ENCODE data around the gene GRIA3. TPM values are rescaled to one million over a fixed set of nuclear protein-coding genes. Genes with fewer than 3 reads are reported as not detected.

GRIA3 gene
- total RNA-seq, 2 donors from 2014 or later: 0.17 to 0.85 TPM

GRCh38 chrX:123449335-123449734 is 265.3 kb downstream of the GRIA3 start:
- Histone ChIP-seq H3K36me3 (no peaks in the 10 kb centered on the region), H3K27me3 (no peaks in the 10 kb centered on the region), H3K9me3 (no peaks in the 10 kb centered on the region), H3K27ac (no peak overlapping the region), H3K4me1 (no peaks in the 10 kb centered on the region), H3K9ac (ENCODE audit: low read depth in 2 of 2, low read length in 2 of 2) (no peak overlapping the region), H3K4me3 (no peak overlapping the region)
- no peak for DNase-seq
- TF ChIP-seq, protein P1, sequence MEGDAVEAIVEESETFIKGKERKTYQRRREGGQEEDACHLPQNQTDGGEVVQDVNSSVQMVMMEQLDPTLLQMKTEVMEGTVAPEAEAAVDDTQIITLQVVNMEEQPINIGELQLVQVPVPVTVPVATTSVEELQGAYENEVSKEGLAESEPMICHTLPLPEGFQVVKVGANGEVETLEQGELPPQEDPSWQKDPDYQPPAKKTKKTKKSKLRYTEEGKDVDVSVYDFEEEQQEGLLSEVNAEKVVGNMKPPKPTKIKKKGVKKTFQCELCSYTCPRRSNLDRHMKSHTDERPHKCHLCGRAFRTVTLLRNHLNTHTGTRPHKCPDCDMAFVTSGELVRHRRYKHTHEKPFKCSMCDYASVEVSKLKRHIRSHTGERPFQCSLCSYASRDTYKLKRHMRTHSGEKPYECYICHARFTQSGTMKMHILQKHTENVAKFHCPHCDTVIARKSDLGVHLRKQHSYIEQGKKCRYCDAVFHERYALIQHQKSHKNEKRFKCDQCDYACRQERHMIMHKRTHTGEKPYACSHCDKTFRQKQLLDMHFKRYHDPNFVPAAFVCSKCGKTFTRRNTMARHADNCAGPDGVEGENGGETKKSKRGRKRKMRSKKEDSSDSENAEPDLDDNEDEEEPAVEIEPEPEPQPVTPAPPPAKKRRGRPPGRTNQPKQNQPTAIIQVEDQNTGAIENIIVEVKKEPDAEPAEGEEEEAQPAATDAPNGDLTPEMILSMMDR (IDR thresholded peaks at IDR 0.05): no peak
- intact Hi-C loops (cut with DNase I): no loop called here

DNA sequence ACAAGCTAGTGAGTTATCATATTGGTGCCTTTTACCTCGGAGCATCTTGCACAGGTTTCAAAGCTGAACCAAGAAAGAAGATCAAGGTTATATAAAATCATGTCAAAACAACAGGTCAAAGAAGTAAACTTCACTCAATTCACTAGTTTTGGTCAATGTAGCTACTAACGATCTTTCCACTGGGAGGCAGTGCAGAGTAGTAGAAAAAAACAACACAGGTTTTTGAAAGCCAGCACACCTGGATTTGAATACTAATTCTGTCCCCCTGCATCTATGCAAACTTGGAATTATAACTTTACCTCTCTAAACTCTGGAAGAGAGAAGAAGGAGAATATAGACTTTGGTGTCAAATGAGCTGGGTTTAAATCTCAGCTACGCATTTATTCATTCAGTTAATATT is 266.1 kb downstream of the GRIA3 start:
- Histone ChIP-seq H3K27ac (no peak overlapping the region), H3K4me3 (no peak overlapping the region), H3K27me3 (no peaks in the 10 kb centered on the region), H3K4me1 (no peaks in the 10 kb centered on the region), H3K36me3 (no peaks in the 10 kb centered on the region), H3K9me3 (no peaks in the 10 kb centered on the region), H3K9ac (ENCODE audit: low read depth in 2 of 2, low read length in 2 of 2) (no peak overlapping the region)
- TF ChIP-seq, protein P1 (IDR thresholded peaks at IDR 0.05): no peak
- no peak for DNase-seq
- intact Hi-C loops (cut with DNase I): no loop called here

- H3K9ac ChIP-seq (ENCODE audit: low read depth in 2 of 2, low read length in 2 of 2): no peak overlapping the region
- no peaks in the 10 kb centered on the region for H3K36me3 ChIP-seq
- H3K9me3 ChIP-seq: no peaks in the 10 kb centered on the region
- H3K4me1 ChIP-seq: no peaks in the 10 kb centered on the region
- H3K4me3 ChIP-seq: no peak overlapping the region
- no peak overlapping the region for H3K27ac ChIP-seq
- DNase-seq: no peak
- TF ChIP-seq, protein P1 (IDR thresholded peaks at IDR 0.05): no peak
- intact Hi-C loops (cut with DNase I): no loop called here
- H3K27me3 ChIP-seq: no peaks in the 10 kb centered on the region
Observed at GRCh38 chrX:123454712-123455431, 270.8 kb downstream of the GRIA3 start.

- Histone ChIP-seq H3K9ac (ENCODE audit: low read depth in 2 of 2, low read length in 2 of 2) (no peak overlapping the region), H3K4me1 (no peaks in the 10 kb centered on the region), H3K27me3 (no peaks in the 10 kb centered on the region), H3K4me3 (no peak overlapping the region), H3K27ac (no peak overlapping the region), H3K36me3 (no peaks in the 10 kb centered on the region), H3K9me3 (no peaks in the 10 kb centered on the region)
- TF ChIP-seq, protein P1 (IDR thresholded peaks at IDR 0.05): no peak
- intact Hi-C loops (cut with DNase I): no loop called here
- DNase-seq: no peak
Observed at GRCh38 chrX:123455693-123456092, 271.6 kb downstream of the GRIA3 start.

DNA sequence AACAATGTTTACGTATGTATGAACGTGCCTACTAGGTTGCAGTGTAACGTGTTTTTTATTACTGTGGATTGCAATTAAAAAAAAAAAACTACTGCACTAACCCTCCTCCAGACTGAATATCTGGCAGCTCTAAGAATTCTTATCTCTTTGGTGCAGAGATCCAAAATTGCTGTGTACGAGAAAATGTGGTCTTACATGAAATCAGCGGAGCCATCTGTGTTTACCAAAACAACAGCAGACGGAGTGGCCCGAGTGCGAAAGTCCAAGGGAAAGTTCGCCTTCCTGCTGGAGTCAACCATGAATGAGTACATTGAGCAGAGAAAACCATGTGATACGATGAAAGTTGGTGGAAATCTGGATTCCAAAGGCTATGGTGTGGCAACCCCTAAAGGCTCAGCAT is 280.6 kb downstream of the GRIA3 start:
- Histone ChIP-seq H3K36me3 (no peaks in the 10 kb centered on the region), H3K27me3 (no peaks in the 10 kb centered on the region), H3K9me3 (no peaks in the 10 kb centered on the region), H3K4me3 (no peak overlapping the region), H3K9ac (ENCODE audit: low read depth in 2 of 2, low read length in 2 of 2) (no peak overlapping the region), H3K27ac (no peak overlapping the region), H3K4me1 (no peaks in the 10 kb centered on the region)
- TF ChIP-seq, protein P1 (IDR thresholded peaks at IDR 0.05): no peak
- intact Hi-C loops (cut with DNase I): no loop called here
- no peak for DNase-seq
